ENCODE data around the gene PHF23. TPM values are rescaled to one million over a fixed set of nuclear protein-coding genes. Genes with fewer than 3 reads are reported as not detected.

Gene PHF23
- total RNA-seq, 1 donor from 2014 or later: 78.0 TPM

DNA sequence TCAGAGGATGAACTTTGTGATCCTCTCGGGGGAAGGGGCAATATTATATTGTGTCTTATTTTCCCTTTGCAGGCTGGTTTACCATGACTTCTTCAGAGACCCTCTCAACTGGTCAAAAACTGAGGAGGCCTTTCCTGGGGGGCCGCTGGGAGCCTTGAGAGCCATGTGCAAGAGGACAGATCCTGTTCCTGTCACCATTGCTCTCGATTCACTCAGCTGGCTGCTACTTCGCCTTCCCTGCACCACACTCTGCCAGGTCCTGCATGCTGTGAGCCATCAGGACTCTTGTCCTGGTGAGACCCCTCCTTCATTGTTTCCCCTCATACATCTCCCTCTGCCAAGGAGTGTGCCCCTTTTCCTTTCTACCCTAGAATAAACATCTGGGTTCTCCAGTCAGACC is 15.3 kb upstream of the PHF23 start:
- Mint-ChIP-seq H3K9me3 (ENCODE audit: unreplicated experiment) (no peaks in the 10 kb centered on the region), H3K36me3 (ENCODE audit: low read depth, unreplicated experiment) (peaks cover 15% of the 10 kb centered on the region), H3K27me3 (ENCODE audit: low read depth, unreplicated experiment) (no peaks in the 10 kb centered on the region), H3K4me3 (ENCODE audit: unreplicated experiment) (no peak overlapping the region), H3K4me1 (ENCODE audit: low read depth, unreplicated experiment) (peaks cover 15% of the 10 kb centered on the region), H3K27ac (ENCODE audit: unreplicated experiment) (peak overlapping the region; percentile 18)
- Histone ChIP-seq H4K20me1 (ENCODE audit: insufficient read depth, low read length) (peaks cover 12% of the 10 kb centered on the region), H3K4me1 (ENCODE audit: insufficient read depth, low read length) (peaks cover 15% of the 10 kb centered on the region), H3K36me3 (ENCODE audit: insufficient read depth, low read length) (peaks cover 11% of the 10 kb centered on the region), H3K4me2 (ENCODE audit: low read length) (no peak overlapping the region), H3K79me2 (ENCODE audit: insufficient read depth, low read length) (peaks cover 35% of the 10 kb centered on the region), H3K4me3 (ENCODE audit: insufficient read depth, low read depth, low read length) (no peak overlapping the region), H2AFZ (ENCODE audit: low read depth, low read length) (no peak overlapping the region), H3K9ac (ENCODE audit: low read length) (no peak overlapping the region), H3K9me3 (ENCODE audit: insufficient read depth, low read depth, low read length) (no peaks in the 10 kb centered on the region), H3K27me3 (ENCODE audit: insufficient read depth, low read length) (no peaks in the 10 kb centered on the region), H3K27ac (ENCODE audit: low read depth, low read length) (no peak overlapping the region)
- FAIRE-seq (no peak), DNase-seq (ENCODE audit: low read depth) (no peak)
- TF ChIP-seq EZH2 (IDR thresholded peaks at IDR 0.05; ENCODE audit: insufficient read depth, low read length): no peak
- TF ChIP-seq, protein P1, sequence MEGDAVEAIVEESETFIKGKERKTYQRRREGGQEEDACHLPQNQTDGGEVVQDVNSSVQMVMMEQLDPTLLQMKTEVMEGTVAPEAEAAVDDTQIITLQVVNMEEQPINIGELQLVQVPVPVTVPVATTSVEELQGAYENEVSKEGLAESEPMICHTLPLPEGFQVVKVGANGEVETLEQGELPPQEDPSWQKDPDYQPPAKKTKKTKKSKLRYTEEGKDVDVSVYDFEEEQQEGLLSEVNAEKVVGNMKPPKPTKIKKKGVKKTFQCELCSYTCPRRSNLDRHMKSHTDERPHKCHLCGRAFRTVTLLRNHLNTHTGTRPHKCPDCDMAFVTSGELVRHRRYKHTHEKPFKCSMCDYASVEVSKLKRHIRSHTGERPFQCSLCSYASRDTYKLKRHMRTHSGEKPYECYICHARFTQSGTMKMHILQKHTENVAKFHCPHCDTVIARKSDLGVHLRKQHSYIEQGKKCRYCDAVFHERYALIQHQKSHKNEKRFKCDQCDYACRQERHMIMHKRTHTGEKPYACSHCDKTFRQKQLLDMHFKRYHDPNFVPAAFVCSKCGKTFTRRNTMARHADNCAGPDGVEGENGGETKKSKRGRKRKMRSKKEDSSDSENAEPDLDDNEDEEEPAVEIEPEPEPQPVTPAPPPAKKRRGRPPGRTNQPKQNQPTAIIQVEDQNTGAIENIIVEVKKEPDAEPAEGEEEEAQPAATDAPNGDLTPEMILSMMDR (IDR thresholded peaks at IDR 0.05; ENCODE audit: insufficient read depth, low read depth, low read length): no peak

- TF ChIP-seq, protein P1 (IDR thresholded peaks at IDR 0.05; ENCODE audit: insufficient read depth, low read depth, low read length): no peak
- TF ChIP-seq EZH2 (IDR thresholded peaks at IDR 0.05; ENCODE audit: insufficient read depth, low read length): no peak
- no peak overlapping the region for H3K27ac ChIP-seq (ENCODE audit: low read depth, low read length)
- H3K4me2 ChIP-seq (ENCODE audit: low read length): peak overlapping the region; percentile 95
- H3K9me3 ChIP-seq (ENCODE audit: insufficient read depth, low read depth, low read length): no peaks in the 10 kb centered on the region
- Mint-ChIP-seq H3K4me3 (ENCODE audit: unreplicated experiment) (peak overlapping the region; percentile 89), H3K27me3 (ENCODE audit: low read depth, unreplicated experiment) (no peaks in the 10 kb centered on the region), H3K27ac (ENCODE audit: unreplicated experiment) (peak overlapping the region; percentile 100), H3K4me1 (ENCODE audit: low read depth, unreplicated experiment) (peaks cover 25% of the 10 kb centered on the region), H3K9me3 (ENCODE audit: unreplicated experiment) (no peaks in the 10 kb centered on the region), H3K36me3 (ENCODE audit: low read depth, unreplicated experiment) (peaks cover 9% of the 10 kb centered on the region)
- peaks cover 15% of the 10 kb centered on the region for H3K4me1 ChIP-seq (ENCODE audit: insufficient read depth, low read length)
- H2AFZ ChIP-seq (ENCODE audit: low read depth, low read length): no peak overlapping the region
- peak overlapping the region; percentile 97 for H3K9ac ChIP-seq (ENCODE audit: low read length)
- peaks cover 11% of the 10 kb centered on the region for H3K36me3 ChIP-seq (ENCODE audit: insufficient read depth, low read length)
- FAIRE-seq: no peak
- H3K27me3 ChIP-seq (ENCODE audit: insufficient read depth, low read length): no peaks in the 10 kb centered on the region
- no peak for DNase-seq (ENCODE audit: low read depth)
- H3K4me3 ChIP-seq (ENCODE audit: insufficient read depth, low read depth, low read length): peak overlapping the region; percentile 84
- peaks cover 49% of the 10 kb centered on the region for H3K79me2 ChIP-seq (ENCODE audit: insufficient read depth, low read length)
- H4K20me1 ChIP-seq (ENCODE audit: insufficient read depth, low read length): peaks cover 23% of the 10 kb centered on the region
Measured at GRCh38 chr17:7253082-7253481, 13.8 kb upstream of the PHF23 start.

DNA sequence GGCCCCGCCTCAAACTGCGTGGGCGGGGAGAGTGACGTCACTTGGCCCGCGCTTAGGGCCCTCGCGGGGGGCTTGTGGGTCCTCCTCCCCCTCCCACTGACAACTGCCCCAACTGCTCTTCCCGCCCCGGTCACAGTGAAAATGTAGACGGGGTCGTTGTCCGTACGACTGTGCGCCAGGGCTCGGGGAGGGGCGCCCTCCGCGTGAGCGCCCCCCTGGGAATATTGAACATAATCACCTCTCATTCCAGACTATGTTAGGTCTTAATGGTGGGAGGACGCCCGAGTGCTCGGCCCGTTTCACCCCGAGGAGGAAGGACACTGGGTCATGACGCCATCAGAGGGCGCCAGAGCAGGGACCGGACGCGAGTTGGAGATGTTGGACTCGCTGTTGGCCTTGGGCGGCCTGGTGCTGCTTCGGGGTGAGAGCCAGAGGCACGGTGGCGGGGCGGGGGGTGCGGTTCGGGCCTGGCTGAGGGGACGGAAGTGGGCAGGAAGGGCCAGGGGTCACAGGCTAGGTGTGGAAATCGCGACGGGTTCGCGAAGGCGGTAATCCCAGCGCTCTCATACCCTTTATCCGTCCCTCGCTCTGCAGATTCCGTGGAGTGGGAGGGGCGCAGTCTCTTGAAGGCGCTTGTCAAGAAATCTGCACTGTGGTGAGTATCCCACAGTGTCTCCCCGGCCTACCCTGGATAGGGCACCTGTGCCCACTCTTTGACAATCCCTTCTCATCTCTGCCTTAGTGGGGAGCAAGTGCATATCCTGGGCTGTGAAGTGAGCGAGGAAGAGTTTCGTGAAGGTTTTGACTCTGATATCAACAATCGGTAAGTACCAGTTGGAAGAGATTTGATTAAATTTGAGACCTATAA is 13.2 kb upstream of the PHF23 start, which contains the start of gene ELP5:
Gene ELP5 (plus strand): TSS at position 40 of the 868 bp plus-strand sequence. CDS start 336 bp downstream, at position 376.
- H3K27ac ChIP-seq (ENCODE audit: low read depth, low read length): peak within 1 kb of the TSS; percentile 99
- H3K79me2 ChIP-seq (ENCODE audit: insufficient read depth, low read length): peaks cover 56% of the 10 kb centered on the region
- DNase-seq (ENCODE audit: low read depth) (peak; percentile 90), FAIRE-seq (no peak)
- peak within 1 kb of the TSS; percentile 98 for H3K4me3 Mint-ChIP-seq (ENCODE audit: unreplicated experiment)
- no peaks in the 10 kb centered on the region for H3K27me3 ChIP-seq (ENCODE audit: insufficient read depth, low read length)
- peaks cover 15% of the 10 kb centered on the region for H3K4me1 ChIP-seq (ENCODE audit: insufficient read depth, low read length)
- peak within 1 kb of the TSS; percentile 95 for H3K4me2 ChIP-seq (ENCODE audit: low read length)
- peaks cover 25% of the 10 kb centered on the region for H3K4me1 Mint-ChIP-seq (ENCODE audit: low read depth, unreplicated experiment)
- H3K4me3 ChIP-seq (ENCODE audit: insufficient read depth, low read depth, low read length): peak within 1 kb of the TSS; percentile 84
- no peaks in the 10 kb centered on the region for H3K27me3 Mint-ChIP-seq (ENCODE audit: low read depth, unreplicated experiment)
- H3K9me3 ChIP-seq (ENCODE audit: insufficient read depth, low read depth, low read length): no peaks in the 10 kb centered on the region
- peaks cover 23% of the 10 kb centered on the region for H4K20me1 ChIP-seq (ENCODE audit: insufficient read depth, low read length)
- peak within 1 kb of the TSS; percentile 85 for H2AFZ ChIP-seq (ENCODE audit: low read depth, low read length)
- H3K9me3 Mint-ChIP-seq (ENCODE audit: unreplicated experiment): no peaks in the 10 kb centered on the region
- H3K27ac Mint-ChIP-seq (ENCODE audit: unreplicated experiment): peak within 1 kb of the TSS; percentile 100
- TF ChIP-seq, protein P1 (IDR thresholded peaks at IDR 0.05; ENCODE audit: insufficient read depth, low read depth, low read length): no peak
- no peak for TF ChIP-seq EZH2 (IDR thresholded peaks at IDR 0.05; ENCODE audit: insufficient read depth, low read length)
- peaks cover 11% of the 10 kb centered on the region for H3K36me3 ChIP-seq (ENCODE audit: insufficient read depth, low read length)
- peaks cover 9% of the 10 kb centered on the region for H3K36me3 Mint-ChIP-seq (ENCODE audit: low read depth, unreplicated experiment)
- peak within 1 kb of the TSS; percentile 97 for H3K9ac ChIP-seq (ENCODE audit: low read length)
